ENCODE measurements around the gene GPN2.

The GPN2 gene

DNA sequence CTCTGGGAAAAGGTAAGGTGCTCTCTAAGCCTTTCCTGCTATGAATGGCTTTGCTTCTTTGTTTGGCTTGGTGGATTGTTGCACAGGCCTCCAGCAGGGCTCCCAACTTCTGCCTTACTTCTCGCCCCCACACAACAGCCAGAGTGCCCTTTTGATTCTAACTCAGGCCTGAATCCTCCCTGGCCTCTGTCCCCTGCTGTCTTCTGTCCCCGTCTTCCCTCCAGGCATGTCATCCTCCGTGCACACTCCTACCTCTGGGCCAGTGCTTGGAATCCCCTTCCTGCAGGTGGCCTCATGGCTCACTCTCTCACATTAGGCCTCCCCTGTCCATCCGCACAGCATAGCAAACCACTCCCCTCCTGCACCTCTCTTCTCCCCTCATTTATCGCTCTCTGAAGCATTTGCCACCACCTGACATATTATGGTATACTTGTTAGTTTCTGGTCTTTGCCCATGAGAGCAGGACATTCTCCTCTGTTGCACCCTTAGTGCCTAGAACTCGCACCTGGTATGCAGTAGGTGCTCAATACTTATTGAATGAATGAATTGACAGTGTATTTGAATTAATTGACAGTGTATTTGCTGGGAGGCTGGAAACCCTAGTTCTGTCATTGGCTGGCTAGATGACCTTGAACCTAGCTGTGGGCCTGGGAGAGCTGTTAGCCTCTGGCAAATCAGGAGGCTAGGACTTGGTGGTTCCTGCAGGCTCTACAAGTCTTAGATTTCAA is 60.7 kb downstream of the GPN2 start:
- peaks cover 39% of the 10 kb centered on the region for H3K4me1 ChIP-seq (ENCODE audit: insufficient read depth, low read length)
- peaks cover 52% of the 10 kb centered on the region for H3K79me2 ChIP-seq (ENCODE audit: insufficient read depth, low read length)
- no peak overlapping the region for H2AFZ ChIP-seq (ENCODE audit: low read depth, low read length)
- ATAC-seq (ENCODE audit: insufficient read depth, low read depth), result no peak
- H3K27ac ChIP-seq (ENCODE audit: low read length), result no peak overlapping the region
- peak overlapping the region in 1 of 2 experiments; percentile 16; a peak in 1 of 4 replicates for H3K4me3 ChIP-seq (ENCODE audit: low read depth in 1 of 2, low read length in 2 of 2)
- H3K36me3 ChIP-seq (ENCODE audit: insufficient read depth, low read length), result peaks cover 44% of the 10 kb centered on the region
- no peak for DNase-seq
- H3K9me3 ChIP-seq (ENCODE audit: insufficient read depth, low read length, severe bottlenecking), result no peaks in the 10 kb centered on the region
- H4K20me1 ChIP-seq (ENCODE audit: insufficient read depth, low read length), result peaks cover 32% of the 10 kb centered on the region
- H3K4me2 ChIP-seq (ENCODE audit: insufficient read depth, low read length), result peak overlapping the region; percentile 90
- no peak for TF ChIP-seq EZH2 (IDR thresholded peaks at IDR 0.05; ENCODE audit: borderline replicate concordance, low read depth, low read length, severe bottlenecking)
- TF ChIP-seq, protein P1, sequence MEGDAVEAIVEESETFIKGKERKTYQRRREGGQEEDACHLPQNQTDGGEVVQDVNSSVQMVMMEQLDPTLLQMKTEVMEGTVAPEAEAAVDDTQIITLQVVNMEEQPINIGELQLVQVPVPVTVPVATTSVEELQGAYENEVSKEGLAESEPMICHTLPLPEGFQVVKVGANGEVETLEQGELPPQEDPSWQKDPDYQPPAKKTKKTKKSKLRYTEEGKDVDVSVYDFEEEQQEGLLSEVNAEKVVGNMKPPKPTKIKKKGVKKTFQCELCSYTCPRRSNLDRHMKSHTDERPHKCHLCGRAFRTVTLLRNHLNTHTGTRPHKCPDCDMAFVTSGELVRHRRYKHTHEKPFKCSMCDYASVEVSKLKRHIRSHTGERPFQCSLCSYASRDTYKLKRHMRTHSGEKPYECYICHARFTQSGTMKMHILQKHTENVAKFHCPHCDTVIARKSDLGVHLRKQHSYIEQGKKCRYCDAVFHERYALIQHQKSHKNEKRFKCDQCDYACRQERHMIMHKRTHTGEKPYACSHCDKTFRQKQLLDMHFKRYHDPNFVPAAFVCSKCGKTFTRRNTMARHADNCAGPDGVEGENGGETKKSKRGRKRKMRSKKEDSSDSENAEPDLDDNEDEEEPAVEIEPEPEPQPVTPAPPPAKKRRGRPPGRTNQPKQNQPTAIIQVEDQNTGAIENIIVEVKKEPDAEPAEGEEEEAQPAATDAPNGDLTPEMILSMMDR (IDR thresholded peaks at IDR 0.05; ENCODE audit: borderline replicate concordance, extremely low read depth, low read length, poor library complexity, severe bottlenecking), result no peak
- no peaks in the 10 kb centered on the region for H3K27me3 ChIP-seq (ENCODE audit: insufficient read depth, low read length, poor library complexity)
- peak overlapping the region; percentile 10; the same call in 1 of the 2 replicates for H3K9ac ChIP-seq (ENCODE audit: low read depth, low read length)

DNA sequence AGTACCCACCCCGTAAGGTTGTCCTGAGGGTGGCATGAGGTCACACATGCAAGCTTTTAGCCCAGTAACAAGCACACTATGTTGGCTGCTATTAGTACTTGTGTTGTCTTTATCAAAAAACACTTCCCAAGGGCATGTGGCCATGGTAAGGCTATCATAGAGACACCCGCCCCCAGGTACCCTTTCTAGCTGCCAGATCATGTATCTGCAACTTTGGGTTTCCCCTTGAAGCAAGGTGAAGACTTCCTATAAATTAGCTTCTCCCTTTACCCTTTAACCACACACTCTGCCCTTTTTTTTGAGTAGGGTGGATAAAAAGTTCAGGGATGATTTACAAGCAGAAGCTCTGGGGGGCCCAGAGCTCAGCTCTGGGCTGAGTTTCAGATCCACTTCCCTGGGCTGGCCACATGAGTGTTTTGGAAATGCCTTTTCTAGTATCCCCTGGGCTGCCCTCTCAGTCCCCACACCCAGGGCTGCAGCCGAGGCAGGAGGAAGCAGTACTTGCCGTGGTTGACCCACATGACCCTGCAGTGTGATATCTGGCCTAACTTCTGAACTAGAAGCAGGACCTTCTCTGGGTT is 61.6 kb downstream of the GPN2 start:
- Histone ChIP-seq H3K4me1 (ENCODE audit: insufficient read depth, low read length) (peaks cover 39% of the 10 kb centered on the region), H2AFZ (ENCODE audit: low read depth, low read length) (no peak overlapping the region), H3K27me3 (ENCODE audit: insufficient read depth, low read length, poor library complexity) (no peaks in the 10 kb centered on the region), H3K27ac (ENCODE audit: low read length) (peak overlapping the region; percentile 31; the same call in 1 of the 2 replicates), H3K36me3 (ENCODE audit: insufficient read depth, low read length) (peaks cover 36% of the 10 kb centered on the region), H4K20me1 (ENCODE audit: insufficient read depth, low read length) (peaks cover 32% of the 10 kb centered on the region), H3K9me3 (ENCODE audit: insufficient read depth, low read length, severe bottlenecking) (no peaks in the 10 kb centered on the region), H3K4me2 (ENCODE audit: insufficient read depth, low read length) (peak overlapping the region; percentile 90), H3K4me3 (ENCODE audit: low read depth in 1 of 2, low read length in 2 of 2) (peak overlapping the region in 1 of 2 experiments; percentile 16; a peak in 1 of 4 replicates), H3K9ac (ENCODE audit: low read depth, low read length) (peak overlapping the region; percentile 10; the same call in 1 of the 2 replicates), H3K79me2 (ENCODE audit: insufficient read depth, low read length) (peaks cover 52% of the 10 kb centered on the region)
- DNase-seq (no peak), ATAC-seq (ENCODE audit: insufficient read depth, low read depth) (no peak)
- TF ChIP-seq, protein P1 (IDR thresholded peaks at IDR 0.05; ENCODE audit: borderline replicate concordance, extremely low read depth, low read length, poor library complexity, severe bottlenecking), result no peak
- no peak for TF ChIP-seq EZH2 (IDR thresholded peaks at IDR 0.05; ENCODE audit: borderline replicate concordance, low read depth, low read length, severe bottlenecking)

DNA sequence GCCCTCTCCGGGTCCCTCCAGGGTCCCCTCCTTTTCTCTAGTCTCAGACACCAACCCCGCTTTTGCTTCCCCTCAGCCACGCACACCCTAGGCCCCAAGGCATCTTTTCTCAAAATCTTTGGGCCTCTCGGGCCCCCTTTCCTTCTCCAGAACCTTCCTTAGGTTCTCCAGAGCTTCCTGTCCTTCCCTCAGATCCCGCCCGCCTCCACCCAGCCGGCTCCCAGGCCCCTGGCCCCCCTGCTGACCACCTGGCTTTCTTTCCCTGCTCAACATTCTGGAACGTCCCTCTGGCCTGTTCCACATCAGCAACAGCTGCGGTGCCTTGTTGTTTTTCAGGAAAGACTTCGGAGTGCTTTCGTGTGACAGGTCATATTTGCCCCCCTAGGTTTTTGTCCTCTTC is 62.4 kb downstream of the GPN2 start:
- Histone ChIP-seq H3K36me3 (ENCODE audit: insufficient read depth, low read length) (peaks cover 28% of the 10 kb centered on the region), H3K27me3 (ENCODE audit: insufficient read depth, low read length, poor library complexity) (no peaks in the 10 kb centered on the region), H3K27ac (ENCODE audit: low read length) (peak overlapping the region; percentile 72), H3K4me3 (ENCODE audit: low read depth in 1 of 2, low read length in 2 of 2) (peak overlapping the region; percentile 85 to 86; a peak in 3 of 4 replicates), H3K4me2 (ENCODE audit: insufficient read depth, low read length) (peak overlapping the region; percentile 90), H2AFZ (ENCODE audit: low read depth, low read length) (peak overlapping the region; percentile 68), H3K9me3 (ENCODE audit: insufficient read depth, low read length, severe bottlenecking) (no peaks in the 10 kb centered on the region), H3K4me1 (ENCODE audit: insufficient read depth, low read length) (peaks cover 39% of the 10 kb centered on the region), H3K79me2 (ENCODE audit: insufficient read depth, low read length) (peaks cover 52% of the 10 kb centered on the region), H3K9ac (ENCODE audit: low read depth, low read length) (peak overlapping the region; percentile 92), H4K20me1 (ENCODE audit: insufficient read depth, low read length) (peaks cover 31% of the 10 kb centered on the region)
- TF ChIP-seq EZH2 (IDR thresholded peaks at IDR 0.05; ENCODE audit: borderline replicate concordance, low read depth, low read length, severe bottlenecking), result no peak
- TF ChIP-seq, protein P1 (IDR thresholded peaks at IDR 0.05; ENCODE audit: borderline replicate concordance, extremely low read depth, low read length, poor library complexity, severe bottlenecking), result no peak
- ATAC-seq (ENCODE audit: insufficient read depth, low read depth) (no peak), DNase-seq (no peak)
